HG03469 (cell line): ENCODE results near the gene CAVIN2.

Source experiments
- ATAC-seq: cut with Tn5 transposase; IDR thresholded peaks from one replicate; pipeline ENCODE4 v1.9.1; 2021; ENCODE audit warnings: mild to moderate bottlenecking, moderate library complexity, moderate number of reproducible peaks; ENCODE audit not compliant: unreplicated experiment

CAVIN2 gene

GRCh38 chr2:191866195-191866594 lies 19.3 kb upstream of the CAVIN2 start:
- no peak for ATAC-seq

- ATAC-seq, result no peak
Observed at GRCh38 chr2:191864628-191865374, 17.9 kb upstream of the CAVIN2 start.

GRCh38 chr2:191863988-191864387 lies 17.1 kb upstream of the CAVIN2 start:
- ATAC-seq, result no peak

DNA sequence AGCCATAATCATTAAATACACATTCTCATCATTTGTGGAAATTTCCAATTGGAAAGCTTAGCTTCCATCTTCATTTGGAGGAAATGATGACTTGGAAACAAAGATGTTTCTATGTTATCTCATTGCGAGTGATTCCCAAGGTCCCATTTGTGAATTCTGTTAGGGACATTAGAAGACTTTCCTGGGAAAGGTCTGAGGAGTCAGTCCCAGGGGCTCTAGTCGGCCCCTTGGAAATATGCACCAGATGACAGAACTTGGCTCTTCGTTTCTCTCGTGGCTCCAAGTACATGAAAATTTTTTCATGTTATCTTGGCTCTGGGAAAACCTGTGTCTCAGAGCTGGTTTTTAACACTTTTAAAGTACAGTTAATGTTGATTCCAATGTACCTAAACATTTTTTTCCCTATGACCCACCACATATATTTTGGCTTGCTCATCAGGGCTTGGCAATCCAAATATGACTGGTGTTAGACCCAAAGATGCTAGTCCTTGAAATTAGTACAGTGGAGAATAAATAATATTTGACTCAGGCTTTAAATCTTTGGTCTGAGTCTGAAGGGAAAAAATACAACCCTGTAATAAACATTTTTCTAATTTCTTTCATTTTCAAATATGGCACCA lies 15.4 kb upstream of the CAVIN2 start:
- no peak for ATAC-seq

GRCh38 chr2:191860760-191861466 lies 14.0 kb upstream of the CAVIN2 start:
- ATAC-seq, result no peak

DNA sequence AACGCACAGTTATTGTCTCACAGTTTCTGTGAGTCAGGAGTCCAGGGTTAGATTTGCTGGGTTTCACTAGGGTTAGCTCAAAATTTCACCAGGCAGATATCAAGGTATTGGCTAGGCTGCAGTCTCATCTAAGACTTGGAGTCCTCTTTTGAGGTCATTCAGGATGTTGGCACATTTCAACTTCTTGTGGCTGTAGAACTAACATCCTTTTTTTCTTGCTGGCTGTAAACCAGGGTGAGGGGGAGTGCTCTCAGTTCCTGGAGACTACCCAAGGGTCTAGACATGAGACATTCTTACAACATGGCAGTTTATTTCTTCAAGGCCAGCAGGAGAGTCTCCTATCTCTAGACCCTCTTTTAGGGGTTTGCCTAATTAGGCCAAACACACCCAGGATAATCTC lies 12.8 kb upstream of the CAVIN2 start:
- no peak for ATAC-seq

GRCh38 chr2:191857886-191858285 lies 11.0 kb upstream of the CAVIN2 start:
- no peak for ATAC-seq

DNA sequence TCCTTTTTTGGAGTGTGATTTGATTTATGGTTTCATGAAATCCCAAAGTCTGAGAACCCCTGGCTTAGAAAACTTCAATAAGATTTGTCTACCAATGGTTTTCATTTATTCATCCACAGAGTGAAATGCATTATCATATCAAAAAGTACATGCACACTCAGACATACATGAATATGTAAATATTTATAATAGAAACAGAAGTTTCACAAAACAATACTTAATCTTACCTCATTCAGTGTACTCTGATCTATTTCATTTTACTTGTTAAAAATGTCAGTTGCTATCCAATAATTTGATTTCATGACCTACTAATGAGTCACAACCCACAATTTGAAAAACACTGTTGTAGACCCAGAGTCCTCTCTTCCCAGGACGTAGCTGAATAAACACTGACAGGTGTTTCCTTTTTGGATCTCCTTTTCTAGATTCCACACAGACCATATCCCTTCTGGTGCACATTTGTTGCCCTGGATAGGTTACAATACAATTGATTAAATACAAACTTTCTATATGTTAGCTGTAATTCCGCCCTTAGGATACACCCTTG lies 10.4 kb upstream of the CAVIN2 start:
- no peak for ATAC-seq

DNA sequence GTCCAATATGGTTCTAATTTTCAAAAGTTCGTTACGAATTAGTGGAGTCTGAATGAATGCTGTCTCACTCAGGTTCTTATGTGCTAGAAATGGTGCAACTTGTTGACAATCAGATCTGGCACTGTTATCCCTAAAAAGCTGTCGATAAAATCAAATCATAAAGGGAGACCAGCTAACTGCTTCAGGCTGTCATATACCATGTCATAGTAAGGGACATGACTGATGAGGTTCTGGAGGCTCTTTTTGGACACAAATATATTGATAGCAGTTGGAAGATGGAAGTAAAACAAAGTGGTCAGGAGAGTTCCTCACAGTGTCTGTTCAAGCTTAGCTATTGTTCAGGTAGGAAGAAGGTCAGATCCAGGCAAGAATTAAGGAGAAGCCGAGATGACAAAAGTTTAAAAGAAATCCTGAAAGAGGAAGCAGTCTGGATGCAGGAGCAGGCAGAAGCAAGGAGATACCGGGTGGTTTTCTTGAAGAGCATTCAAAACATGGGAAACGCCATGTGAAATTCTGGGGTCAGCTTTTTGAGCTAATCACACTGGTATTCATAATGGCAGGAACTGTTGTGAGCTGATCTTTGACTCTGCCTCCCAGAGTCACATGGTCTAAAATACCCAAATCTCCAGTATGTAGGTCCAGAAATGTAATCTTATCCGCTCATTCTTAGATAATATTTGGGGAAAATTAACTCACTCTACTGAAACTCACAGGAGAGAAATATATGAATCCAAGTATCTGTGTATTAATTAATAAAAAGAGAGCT lies 9.4 kb upstream of the CAVIN2 start:
- ATAC-seq, result no peak

GRCh38 chr2:191855382-191855781 lies 8.5 kb upstream of the CAVIN2 start:
- no peak for ATAC-seq

DNA sequence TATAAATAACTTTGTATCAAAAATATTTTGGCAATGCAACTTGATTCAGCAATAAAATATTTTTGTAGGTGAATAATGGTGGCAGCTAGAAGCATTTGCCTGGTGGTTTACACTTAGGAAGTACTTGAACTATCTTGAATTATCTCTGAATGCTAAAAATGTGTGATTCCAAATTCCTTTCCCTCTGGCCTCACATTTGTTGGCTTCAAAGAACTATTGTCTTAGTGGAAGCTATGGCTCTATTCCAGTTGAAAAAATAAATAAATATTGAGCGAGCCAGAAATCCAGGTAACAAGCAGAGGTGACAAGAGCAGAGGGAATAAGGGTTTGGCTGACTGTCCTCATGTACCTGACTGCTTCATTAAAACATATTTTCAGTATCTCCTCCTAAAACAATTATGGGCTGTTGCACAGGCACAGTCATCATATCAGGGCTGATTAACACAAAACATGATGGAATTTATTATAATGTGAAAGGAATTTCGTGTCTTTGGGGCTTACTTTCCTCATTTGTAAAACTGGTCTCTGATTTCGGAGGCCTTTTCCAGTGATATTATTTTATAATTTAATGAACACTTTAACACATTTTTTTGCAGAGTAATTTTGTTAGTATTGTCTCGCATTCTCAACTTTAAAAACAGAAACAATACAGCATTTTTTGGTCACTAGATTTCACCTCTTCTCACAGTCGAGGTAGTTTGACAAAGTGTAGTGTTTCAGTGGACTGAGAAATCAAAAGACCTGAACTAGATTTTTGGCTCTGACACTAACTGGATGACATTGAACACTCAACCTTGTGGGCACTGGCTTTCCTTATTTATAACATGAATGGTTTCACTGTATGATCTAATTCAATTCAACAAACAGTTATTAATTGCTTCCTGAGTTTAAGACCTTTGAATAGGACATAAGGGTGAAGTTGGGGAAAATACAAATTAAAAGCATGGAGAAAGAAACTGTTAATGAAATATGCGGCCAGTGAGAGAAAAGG lies 7.8 kb upstream of the CAVIN2 start:
- no peak for ATAC-seq

DNA sequence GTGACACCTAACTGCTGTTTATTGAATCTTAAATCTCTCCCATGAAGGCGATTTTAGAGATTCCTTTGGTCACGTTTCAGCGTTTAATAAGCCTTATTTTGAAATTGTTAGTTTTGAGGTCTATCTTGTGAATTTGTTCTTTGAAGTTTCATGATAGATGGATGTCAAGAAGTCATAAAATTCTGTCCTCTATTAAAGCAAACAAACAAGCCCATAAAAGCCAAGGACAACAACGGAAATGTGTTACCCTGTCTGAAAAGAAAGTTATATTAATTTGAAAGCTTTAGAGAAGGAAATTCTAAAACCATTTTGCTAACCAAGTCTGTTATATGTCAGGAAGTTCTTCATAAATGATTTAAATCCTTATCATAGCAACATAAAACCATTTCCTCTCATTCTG lies 7.0 kb upstream of the CAVIN2 start:
- no peak for ATAC-seq

- no peak for ATAC-seq
Observed at GRCh38 chr2:191851158-191851557, 4.3 kb upstream of the CAVIN2 start.

- ATAC-seq, result no peak
Observed at GRCh38 chr2:191848771-191849767, 2.2 kb upstream of the CAVIN2 start.

DNA sequence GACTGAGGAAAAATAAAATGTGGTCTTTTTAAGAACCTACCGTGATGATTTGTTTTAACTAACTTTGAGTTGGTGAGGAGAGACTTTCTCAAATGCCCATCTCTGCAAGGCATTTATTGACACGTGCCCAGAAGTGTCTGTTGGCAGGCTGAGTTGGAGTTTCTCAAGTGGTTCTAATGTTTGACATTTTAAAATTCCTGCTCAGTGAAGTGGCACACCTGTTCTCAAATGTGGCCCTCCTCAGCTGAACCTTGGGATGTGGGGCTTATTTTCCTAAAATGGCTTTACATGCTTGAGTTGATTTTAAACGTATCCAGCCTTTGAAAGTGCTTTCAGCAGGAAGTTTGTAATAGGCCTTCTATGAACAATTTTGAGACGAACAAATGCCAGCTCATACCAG lies 876 bp upstream of the CAVIN2 start:
- ATAC-seq, result no peak

- no peak for ATAC-seq
Observed at GRCh38 chr2:191845876-191846514, 893 bp downstream of the CAVIN2 start.

GRCh38 chr2:191845248-191845715 lies 1.6 kb downstream of the CAVIN2 start:
- ATAC-seq, result no peak

GRCh38 chr2:191844706-191845105 lies 2.2 kb downstream of the CAVIN2 start:
- no peak for ATAC-seq
